Ishikawa (cell line): ENCODE results near the gene SPATA2L.

Experiments
- EP300 ChIP-seq: IDR thresholded peaks from 2 replicates; pipeline ENCODE4 v1.6.1; 2012; ENCODE audit warnings: borderline replicate concordance
- RAD21 ChIP-seq: IDR thresholded peaks from 2 replicates; pipeline ENCODE4 v1.6.1; 2012; ENCODE audit warnings: low read depth
- TF ChIP-seq, protein P1 (sequence below): IDR thresholded peaks from 2 replicates; pipeline ENCODE4 v1.6.1; 2012
- TF ChIP-seq, protein P2 (sequence below): IDR thresholded peaks from 2 replicates; pipeline ENCODE4 v1.6.1; 2012
- TF ChIP-seq, protein P3 (sequence below): IDR thresholded peaks from 2 replicates; pipeline ENCODE4 v1.6.1; 2012; ENCODE audit warnings: low read depth, mild to moderate bottlenecking

DNA sequence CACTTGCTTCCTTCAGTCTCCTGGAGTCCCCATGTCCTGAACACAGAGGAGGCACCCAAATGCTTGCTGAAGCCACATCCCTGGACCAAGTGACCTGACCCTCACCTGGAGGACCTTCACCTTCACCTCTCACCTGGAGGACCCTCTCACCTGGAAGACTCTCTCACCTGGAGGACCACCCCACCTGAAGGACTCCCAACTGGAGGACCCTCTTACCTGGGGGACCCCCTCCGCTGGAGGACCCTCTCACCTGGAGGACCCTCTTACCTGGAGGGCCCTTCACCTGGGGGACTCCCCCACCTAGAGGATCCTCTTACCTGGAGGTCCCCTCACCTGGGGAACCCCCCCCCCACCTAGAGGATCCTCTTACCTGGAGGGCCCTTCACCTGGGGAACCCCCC is 15.6 kb downstream of the SPATA2L start:
- TF ChIP-seq RAD21: no peak
- no peak for TF ChIP-seq EP300
- TF ChIP-seq, protein P1, sequence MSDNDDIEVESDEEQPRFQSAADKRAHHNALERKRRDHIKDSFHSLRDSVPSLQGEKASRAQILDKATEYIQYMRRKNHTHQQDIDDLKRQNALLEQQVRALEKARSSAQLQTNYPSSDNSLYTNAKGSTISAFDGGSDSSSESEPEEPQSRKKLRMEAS: no peak
- TF ChIP-seq, protein P2, sequence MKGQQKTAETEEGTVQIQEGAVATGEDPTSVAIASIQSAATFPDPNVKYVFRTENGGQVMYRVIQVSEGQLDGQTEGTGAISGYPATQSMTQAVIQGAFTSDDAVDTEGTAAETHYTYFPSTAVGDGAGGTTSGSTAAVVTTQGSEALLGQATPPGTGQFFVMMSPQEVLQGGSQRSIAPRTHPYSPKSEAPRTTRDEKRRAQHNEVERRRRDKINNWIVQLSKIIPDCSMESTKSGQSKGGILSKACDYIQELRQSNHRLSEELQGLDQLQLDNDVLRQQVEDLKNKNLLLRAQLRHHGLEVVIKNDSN: no peak
- TF ChIP-seq, protein P3, sequence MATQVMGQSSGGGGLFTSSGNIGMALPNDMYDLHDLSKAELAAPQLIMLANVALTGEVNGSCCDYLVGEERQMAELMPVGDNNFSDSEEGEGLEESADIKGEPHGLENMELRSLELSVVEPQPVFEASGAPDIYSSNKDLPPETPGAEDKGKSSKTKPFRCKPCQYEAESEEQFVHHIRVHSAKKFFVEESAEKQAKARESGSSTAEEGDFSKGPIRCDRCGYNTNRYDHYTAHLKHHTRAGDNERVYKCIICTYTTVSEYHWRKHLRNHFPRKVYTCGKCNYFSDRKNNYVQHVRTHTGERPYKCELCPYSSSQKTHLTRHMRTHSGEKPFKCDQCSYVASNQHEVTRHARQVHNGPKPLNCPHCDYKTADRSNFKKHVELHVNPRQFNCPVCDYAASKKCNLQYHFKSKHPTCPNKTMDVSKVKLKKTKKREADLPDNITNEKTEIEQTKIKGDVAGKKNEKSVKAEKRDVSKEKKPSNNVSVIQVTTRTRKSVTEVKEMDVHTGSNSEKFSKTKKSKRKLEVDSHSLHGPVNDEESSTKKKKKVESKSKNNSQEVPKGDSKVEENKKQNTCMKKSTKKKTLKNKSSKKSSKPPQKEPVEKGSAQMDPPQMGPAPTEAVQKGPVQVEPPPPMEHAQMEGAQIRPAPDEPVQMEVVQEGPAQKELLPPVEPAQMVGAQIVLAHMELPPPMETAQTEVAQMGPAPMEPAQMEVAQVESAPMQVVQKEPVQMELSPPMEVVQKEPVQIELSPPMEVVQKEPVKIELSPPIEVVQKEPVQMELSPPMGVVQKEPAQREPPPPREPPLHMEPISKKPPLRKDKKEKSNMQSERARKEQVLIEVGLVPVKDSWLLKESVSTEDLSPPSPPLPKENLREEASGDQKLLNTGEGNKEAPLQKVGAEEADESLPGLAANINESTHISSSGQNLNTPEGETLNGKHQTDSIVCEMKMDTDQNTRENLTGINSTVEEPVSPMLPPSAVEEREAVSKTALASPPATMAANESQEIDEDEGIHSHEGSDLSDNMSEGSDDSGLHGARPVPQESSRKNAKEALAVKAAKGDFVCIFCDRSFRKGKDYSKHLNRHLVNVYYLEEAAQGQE: no peak
